Neuronal stem cell (in vitro differentiated cells): ENCODE results near the gene SCYGR3.

Experiments used
- DNase-seq: peaks from one replicate; pipeline ENCODE4 v3.0.0-alpha.2; 2013; ENCODE audit warnings: low spot score
- H2AFZ ChIP-seq: one replicate; pipeline ENCODE4 v1.6.1; 2013; ENCODE audit warnings: mild to moderate bottlenecking, low read length, inconsistent platforms
- H2AK5ac ChIP-seq: 2 replicates; pipeline ENCODE4 v1.6.1; 2013; ENCODE audit warnings: low read depth, mild to moderate bottlenecking, inconsistent platforms, low read length, moderate library complexity, mixed read lengths
- H2BK120ac ChIP-seq: 2 replicates; pipeline ENCODE4 v1.6.1; 2013; ENCODE audit warnings: low read depth, mild to moderate bottlenecking, inconsistent platforms, low read length, moderate library complexity, mixed read lengths
- H2BK12ac ChIP-seq: one replicate; pipeline ENCODE4 v1.6.1; 2013; ENCODE audit warnings: low read length, inconsistent platforms
- H2BK15ac ChIP-seq: 2 replicates; pipeline ENCODE4 v1.6.1; 2013; ENCODE audit warnings: mild to moderate bottlenecking, low read length, inconsistent platforms, mixed read lengths
- H2BK5ac ChIP-seq: one replicate; pipeline ENCODE4 v1.6.1; 2013; ENCODE audit warnings: inconsistent platforms, mild to moderate bottlenecking, low read length, moderate library complexity
- H3K14ac ChIP-seq: one replicate; pipeline ENCODE4 v1.6.1; 2013; ENCODE audit warnings: low read length, inconsistent platforms
- H3K18ac ChIP-seq: 2 replicates; pipeline ENCODE4 v1.6.1; 2013; ENCODE audit warnings: low read length, inconsistent platforms
- H3K23ac ChIP-seq: 2 replicates; pipeline ENCODE4 v1.6.1; 2013; ENCODE audit warnings: low read depth, mild to moderate bottlenecking, mixed read lengths, low read length, inconsistent platforms; ENCODE audit not compliant: poor library complexity
- H3K27ac ChIP-seq: replicated peaks from 3 replicates; pipeline ENCODE4 v1.5.1; 2013; ENCODE audit warnings: low read length, inconsistent platforms
- H3K27me3 ChIP-seq, 3 experiments: 2 replicates each; pipeline ENCODE4 v1.6.1; 2013; ENCODE audit warnings: low read length in 3 of 3, mild to moderate bottlenecking in 2 of 3, inconsistent platforms in 1 of 3, low read depth in 1 of 3, mixed read lengths in 1 of 3, moderate library complexity in 1 of 3; ENCODE audit not compliant: control insufficient read depth in 3 of 3, insufficient read depth in 3 of 3
- H3K36me3 ChIP-seq, 2 donors: replicated peaks in 1 of 2; 2 replicates each; pipeline ENCODE4 v1.6.1; 2013; ENCODE audit warnings: low read length in 2 of 2; ENCODE audit not compliant: control insufficient read depth in 2 of 2, insufficient read depth in 2 of 2
- H3K4ac ChIP-seq: 2 replicates; pipeline ENCODE4 v1.6.1; 2013; ENCODE audit warnings: inconsistent platforms, mild to moderate bottlenecking, low read length, moderate library complexity
- H3K4me1 ChIP-seq, 2 donors: 1 replicate in 1 of 2; 2 replicates in 1 of 2; pipeline ENCODE4 v1.6.1; 2013; ENCODE audit warnings: low read length in 2 of 2, low read depth in 1 of 2; ENCODE audit not compliant: control insufficient read depth in 2 of 2, insufficient read depth in 1 of 2
- H3K4me2 ChIP-seq: one replicate; pipeline ENCODE4 v1.6.1; 2013; ENCODE audit warnings: mild to moderate bottlenecking, low read length, inconsistent platforms; ENCODE audit not compliant: insufficient read depth, poor library complexity, severe bottlenecking
- H3K4me3 ChIP-seq, 2 donors: 2 replicates each; pipeline ENCODE4 v1.5.1; 2013; ENCODE audit warnings: low read length in 2 of 2, mild to moderate bottlenecking in 2 of 2, inconsistent platforms in 1 of 2, moderate library complexity in 1 of 2
- H3K79me1 ChIP-seq: one replicate; pipeline ENCODE4 v1.6.1; 2013; ENCODE audit warnings: low read depth, mild to moderate bottlenecking, inconsistent platforms, low read length, moderate library complexity
- H3K9ac ChIP-seq: one replicate; pipeline ENCODE4 v1.6.1; 2013; ENCODE audit warnings: mild to moderate bottlenecking, low read depth, low read length, inconsistent platforms; ENCODE audit not compliant: poor library complexity
- H3K9me3 ChIP-seq, 2 donors: replicated peaks in 1 of 2; 2 replicates each; pipeline versions ENCODE3 to v1.6.1; 2013; ENCODE audit warnings: low read length in 2 of 2, mild to moderate bottlenecking in 2 of 2, inconsistent platforms in 1 of 2, low read depth in 1 of 2, mixed read lengths in 1 of 2, moderate library complexity in 1 of 2; ENCODE audit not compliant: control insufficient read depth in 2 of 2, insufficient read depth in 1 of 2
- H4K8ac ChIP-seq: one replicate; pipeline ENCODE4 v1.6.1; 2013; ENCODE audit warnings: low read depth, mild to moderate bottlenecking, inconsistent platforms, low read length, moderate library complexity
- H4K91ac ChIP-seq: one replicate; pipeline ENCODE4 v1.6.1; 2013; ENCODE audit warnings: low read length, low read depth, mild to moderate bottlenecking, inconsistent platforms; ENCODE audit not compliant: poor library complexity
- WGBS, 2 donors: extraction: QIAGEN DNeasy Blood & Tissue Kit; methylation state at CpG; one replicate each; pipeline ENCODE4 v1.1.7; 2013; ENCODE audit warnings: missing lambda C conversion rate in 2 of 2, mixed read lengths in 1 of 2; ENCODE audit not compliant: insufficient read length in 2 of 2, insufficient replicate concordance in 1 of 2; ENCODE audit errors: extremely low coverage in 2 of 2; 5-methylcytosine and 5-hydroxymethylcytosine counted together

Gene SCYGR3

DNA sequence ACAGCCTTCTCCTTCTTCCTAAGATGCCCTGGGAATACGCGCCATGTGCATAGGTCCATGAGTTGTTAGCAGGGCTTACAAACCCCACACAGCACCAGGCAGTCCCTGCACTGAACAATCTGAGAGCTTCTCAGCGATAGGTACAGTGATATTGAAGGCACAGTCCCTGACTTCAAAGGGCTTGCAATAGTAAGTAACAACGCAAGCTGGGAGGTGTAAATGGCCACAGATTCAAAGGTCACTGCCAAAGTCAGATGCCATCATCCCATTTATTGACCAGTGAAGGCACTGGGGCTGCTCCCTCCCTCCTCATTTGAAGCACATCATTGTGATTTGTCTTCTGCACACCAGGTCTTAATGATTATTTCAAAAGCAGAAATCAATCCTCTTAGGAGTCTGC, 541 bp upstream of the SCYGR3 start:
- Histone ChIP-seq H2BK5ac (no peak overlapping the region), H3K9me3 (no peaks in the 10 kb centered on the region), H3K4me2 (no peak overlapping the region), H2AK5ac (no peak overlapping the region), H3K27ac (no peak overlapping the region), H2BK12ac (no peak overlapping the region), H4K91ac (no peak overlapping the region), H3K23ac (no peak overlapping the region), H3K14ac (no peak overlapping the region), H3K4me3 (peak overlapping the region in 1 of 2 donors; percentile 44), H3K9ac (no peak overlapping the region), H3K36me3 (no peaks in the 10 kb centered on the region), H2AFZ (no peak overlapping the region), H3K18ac (no peak overlapping the region), H3K4ac (no peak overlapping the region), H2BK120ac (no peak overlapping the region), H4K8ac (no peak overlapping the region), H3K4me1 (no peaks in the 10 kb centered on the region), H3K27me3 (no peaks in the 10 kb centered on the region), H2BK15ac (no peak overlapping the region), H3K79me1 (no peaks in the 10 kb centered on the region)
- no peak for DNase-seq
- WGBS, 2 donors = no CpG with 5 or more reads among the region's 4 CpGs

DNA sequence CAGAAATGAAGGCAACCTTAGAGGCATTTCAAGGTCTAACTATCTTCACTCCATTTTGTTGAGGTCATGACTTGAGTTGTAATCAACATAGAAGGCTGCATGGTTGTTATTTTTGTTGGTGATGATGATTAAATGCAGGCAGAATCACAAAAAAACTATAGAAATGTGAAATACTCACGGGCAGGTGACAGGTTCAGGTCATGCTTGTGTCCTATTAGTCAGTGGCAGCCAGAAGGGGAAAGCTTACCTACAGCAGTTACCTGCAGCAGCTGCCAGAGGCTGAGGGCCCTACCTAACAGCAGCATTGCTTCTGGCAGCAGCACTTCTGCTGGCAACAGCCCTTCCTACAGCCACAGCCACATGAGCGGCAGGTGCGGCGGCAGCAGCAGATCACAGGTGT, 394 bp downstream of the SCYGR3 start:
- H3K23ac ChIP-seq = no peak overlapping the region
- no peak overlapping the region for H2BK15ac ChIP-seq
- no peak overlapping the region for H2AK5ac ChIP-seq
- no peak overlapping the region for H2BK5ac ChIP-seq
- no peak overlapping the region for H4K91ac ChIP-seq
- no peak overlapping the region for H3K4me2 ChIP-seq
- H4K8ac ChIP-seq = no peak overlapping the region
- H3K18ac ChIP-seq = no peak overlapping the region
- H3K9ac ChIP-seq = no peak overlapping the region
- no peaks in the 10 kb centered on the region for H3K4me1 ChIP-seq
- no peak for DNase-seq
- no peak overlapping the region for H2BK12ac ChIP-seq
- H3K36me3 ChIP-seq = no peaks in the 10 kb centered on the region
- no peak overlapping the region for H2BK120ac ChIP-seq
- H3K79me1 ChIP-seq = no peaks in the 10 kb centered on the region
- H3K27ac ChIP-seq = no peak overlapping the region
- H3K9me3 ChIP-seq = no peaks in the 10 kb centered on the region
- no peaks in the 10 kb centered on the region for H3K27me3 ChIP-seq
- no peak overlapping the region for H3K4me3 ChIP-seq
- WGBS, 2 donors = no CpG with 5 or more reads among the region's 4 CpGs
- no peak overlapping the region for H2AFZ ChIP-seq
- H3K4ac ChIP-seq = no peak overlapping the region
- H3K14ac ChIP-seq = no peak overlapping the region

DNA sequence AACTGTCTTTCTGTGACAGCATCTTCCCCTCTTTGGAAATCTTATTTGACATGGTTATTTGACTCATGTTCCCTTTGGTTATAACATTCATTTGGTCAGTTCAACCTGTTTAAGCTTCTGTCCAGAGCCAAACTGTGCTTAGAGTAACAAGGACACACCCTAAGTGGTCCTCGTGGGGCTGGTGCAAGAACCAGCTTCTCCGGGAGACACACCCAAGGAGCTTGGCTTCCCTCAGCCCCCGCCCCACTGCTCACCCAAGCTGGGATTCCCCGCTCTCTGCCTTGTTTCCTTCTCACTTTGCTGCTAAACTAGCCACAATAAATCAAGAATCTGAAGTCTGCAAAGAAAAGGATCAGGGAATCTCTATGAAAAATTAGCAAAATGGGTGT, 1.4 kb downstream of the SCYGR3 start:
- no CpG with 5 or more reads among the region's 4 CpGs for WGBS, 2 donors
- Histone ChIP-seq H4K8ac (no peak overlapping the region), H3K4me3 (no peak overlapping the region), H2BK120ac (no peak overlapping the region), H3K27me3 (no peaks in the 10 kb centered on the region), H3K4me2 (no peak overlapping the region), H3K18ac (no peak overlapping the region), H3K36me3 (no peaks in the 10 kb centered on the region), H3K4ac (no peak overlapping the region), H4K91ac (no peak overlapping the region), H3K27ac (no peak overlapping the region), H2AK5ac (no peak overlapping the region), H3K79me1 (peaks cover 2% of the 10 kb centered on the region), H3K9me3 (no peaks in the 10 kb centered on the region), H2BK5ac (no peak overlapping the region), H3K9ac (no peak overlapping the region), H3K4me1 (no peaks in the 10 kb centered on the region), H3K14ac (no peak overlapping the region), H2BK12ac (no peak overlapping the region), H2AFZ (no peak overlapping the region), H3K23ac (no peak overlapping the region), H2BK15ac (no peak overlapping the region)
- no peak for DNase-seq

DNA sequence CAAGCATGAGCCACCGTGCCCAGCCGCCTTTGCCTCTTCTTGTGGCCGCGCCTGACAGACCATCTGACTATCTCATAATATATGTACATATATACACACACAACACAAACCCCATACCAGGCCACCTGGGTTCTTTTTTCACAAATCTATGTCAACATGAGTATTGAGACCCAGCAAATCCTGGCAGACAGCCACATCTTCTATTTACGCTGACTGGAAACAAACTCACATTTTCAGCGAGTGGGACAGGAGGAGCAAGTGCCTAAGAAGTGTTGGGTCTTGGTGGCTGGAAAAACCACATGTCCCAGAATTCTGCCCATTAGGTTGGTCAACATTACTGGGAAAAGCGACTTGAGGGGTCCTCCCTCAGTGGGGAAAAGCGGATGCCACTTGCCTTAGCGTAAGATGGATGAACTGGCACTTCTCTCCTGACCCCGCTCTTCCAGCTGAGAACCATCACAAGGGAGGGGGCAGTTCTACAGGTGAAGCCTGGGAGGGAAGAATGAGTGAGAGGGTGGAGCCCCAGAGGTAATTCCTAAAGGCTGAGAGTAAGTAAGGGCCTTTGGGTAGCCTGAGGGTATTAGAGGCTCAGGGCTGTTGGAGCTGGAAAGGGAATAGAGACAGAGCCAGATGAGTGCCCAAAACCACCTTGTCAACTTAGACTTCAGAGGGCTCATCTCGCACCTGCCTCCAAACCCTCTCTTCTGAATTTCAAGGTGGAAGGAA, 1.9 kb downstream of the SCYGR3 start:
- Histone ChIP-seq H3K4ac (no peak overlapping the region), H2BK12ac (no peak overlapping the region), H3K79me1 (peaks cover 2% of the 10 kb centered on the region)

More for the DNA sequence above, 1.9 kb downstream of the SCYGR3 start:
- Histone ChIP-seq H3K23ac (no peak overlapping the region), H4K8ac (no peak overlapping the region), H3K27me3 (no peaks in the 10 kb centered on the region), H3K18ac (no peak overlapping the region), H3K27ac (no peak overlapping the region), H3K4me1 (no peaks in the 10 kb centered on the region), H4K91ac (no peak overlapping the region), H3K9ac (no peak overlapping the region), H3K4me3 (no peak overlapping the region), H2BK15ac (no peak overlapping the region), H3K4me2 (no peak overlapping the region), H2BK120ac (no peak overlapping the region), H3K14ac (no peak overlapping the region), H3K9me3 (no peaks in the 10 kb centered on the region), H2BK5ac (no peak overlapping the region), H3K36me3 (no peaks in the 10 kb centered on the region), H2AK5ac (no peak overlapping the region), H2AFZ (no peak overlapping the region)
- no CpG with 5 or more reads among the region's 11 CpGs for WGBS, 2 donors
- DNase-seq = no peak
